ENCODE data around the gene CCL1.
"Not testable (repeated sequence)": the region's sequence is repeated elsewhere in the genome, so short reads cannot be mapped to it uniquely, and the experiment has no call there.

Gene CCL1

DNA sequence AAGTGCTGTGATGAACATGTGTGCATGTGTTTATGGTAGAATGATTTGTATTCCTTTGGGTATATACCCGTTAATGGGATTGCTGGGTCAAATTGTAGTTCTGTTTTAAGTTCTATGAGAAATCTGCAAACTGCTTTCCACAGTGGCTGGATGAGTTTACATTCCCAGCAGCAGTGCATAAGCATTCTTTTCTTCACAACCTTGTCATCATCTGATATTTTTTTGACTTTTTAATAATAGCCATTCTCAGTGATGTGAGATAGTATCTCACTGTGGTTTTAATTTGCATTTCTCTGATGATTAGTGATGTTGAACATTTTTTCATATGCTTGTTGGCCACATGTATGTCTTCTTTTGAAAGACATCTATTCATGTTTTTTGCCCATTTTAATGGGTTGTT lies 25.3 kb downstream of the CCL1 start:
- ChIA-PET CTCF (interaction anchor here (1.1 to 3.3 kb wide), 2 partner anchors 23 to 137 kb away, joined by 5 to 27 read pairs; no protein-coding TSS in a partner anchor), POLR2A (no interaction called here)
- Histone ChIP-seq H3K36me3 (ENCODE audit: control insufficient read depth in 2 of 2, insufficient read depth in 1 of 2, low read length in 2 of 2) (no peaks in the 10 kb centered on the region), H3K4me1 (ENCODE audit: control insufficient read depth, insufficient read depth, low read length) (no peaks in the 10 kb centered on the region), H3K4me3 (ENCODE audit: low read depth, low read length) (no peak overlapping the region), H3K27ac (ENCODE audit: extremely low read depth, low read depth, low read length) (no peak overlapping the region), H3K9me3 (ENCODE audit: control insufficient read depth, insufficient read depth, low read depth, low read length) (no peaks in the 10 kb centered on the region)
- TF ChIP-seq ZNF626 (tag by site-specific recombination; IDR thresholded peaks at IDR 0.05): no peak
- TF ChIP-seq ZNF37A (tag by site-specific recombination; IDR thresholded peaks at IDR 0.05): no peak
- TF ChIP-seq, protein P1, sequence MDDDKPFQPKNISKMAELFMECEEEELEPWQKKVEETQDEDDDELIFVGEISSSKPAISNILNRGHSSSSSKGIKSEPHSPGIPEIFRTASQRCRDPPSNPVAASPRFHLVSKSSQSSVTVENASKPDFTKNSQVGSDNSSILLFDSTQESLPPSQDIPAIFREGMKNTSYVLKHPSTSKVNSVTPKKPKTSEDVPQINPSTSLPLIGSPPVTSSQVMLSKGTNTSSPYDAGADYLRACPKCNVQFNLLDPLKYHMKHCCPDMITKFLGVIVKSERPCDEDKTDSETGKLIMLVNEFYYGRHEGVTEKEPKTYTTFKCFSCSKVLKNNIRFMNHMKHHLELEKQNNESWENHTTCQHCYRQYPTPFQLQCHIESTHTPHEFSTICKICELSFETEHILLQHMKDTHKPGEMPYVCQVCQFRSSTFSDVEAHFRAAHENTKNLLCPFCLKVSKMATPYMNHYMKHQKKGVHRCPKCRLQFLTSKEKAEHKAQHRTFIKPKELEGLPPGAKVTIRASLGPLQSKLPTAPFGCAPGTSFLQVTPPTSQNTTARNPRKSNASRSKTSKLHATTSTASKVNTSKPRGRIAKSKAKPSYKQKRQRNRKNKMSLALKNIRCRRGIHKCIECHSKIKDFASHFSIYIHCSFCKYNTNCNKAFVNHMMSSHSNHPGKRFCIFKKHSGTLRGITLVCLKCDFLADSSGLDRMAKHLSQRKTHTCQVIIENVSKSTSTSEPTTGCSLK (tag by site-specific recombination; IDR thresholded peaks at IDR 0.05): no peak
- no peak for TF ChIP-seq ZSCAN16 (tag by site-specific recombination; IDR thresholded peaks at IDR 0.05)
- TF ChIP-seq, protein P2, sequence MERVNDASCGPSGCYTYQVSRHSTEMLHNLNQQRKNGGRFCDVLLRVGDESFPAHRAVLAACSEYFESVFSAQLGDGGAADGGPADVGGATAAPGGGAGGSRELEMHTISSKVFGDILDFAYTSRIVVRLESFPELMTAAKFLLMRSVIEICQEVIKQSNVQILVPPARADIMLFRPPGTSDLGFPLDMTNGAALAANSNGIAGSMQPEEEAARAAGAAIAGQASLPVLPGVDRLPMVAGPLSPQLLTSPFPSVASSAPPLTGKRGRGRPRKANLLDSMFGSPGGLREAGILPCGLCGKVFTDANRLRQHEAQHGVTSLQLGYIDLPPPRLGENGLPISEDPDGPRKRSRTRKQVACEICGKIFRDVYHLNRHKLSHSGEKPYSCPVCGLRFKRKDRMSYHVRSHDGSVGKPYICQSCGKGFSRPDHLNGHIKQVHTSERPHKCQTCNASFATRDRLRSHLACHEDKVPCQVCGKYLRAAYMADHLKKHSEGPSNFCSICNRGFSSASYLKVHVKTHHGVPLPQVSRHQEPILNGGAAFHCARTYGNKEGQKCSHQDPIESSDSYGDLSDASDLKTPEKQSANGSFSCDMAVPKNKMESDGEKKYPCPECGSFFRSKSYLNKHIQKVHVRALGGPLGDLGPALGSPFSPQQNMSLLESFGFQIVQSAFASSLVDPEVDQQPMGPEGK (tag by site-specific recombination; IDR thresholded peaks at IDR 0.05): no peak
- no peak for TF ChIP-seq YY2 (tag by site-specific recombination; IDR thresholded peaks at IDR 0.05)
- no peak for TF ChIP-seq ZNF416 (tag by site-specific recombination; IDR thresholded peaks at IDR 0.05)
- TF ChIP-seq ZBTB21 (tag by site-specific recombination; IDR thresholded peaks at IDR 0.05): no peak
- TF ChIP-seq ZNF394 (tag by site-specific recombination; IDR thresholded peaks at IDR 0.05; ENCODE audit: borderline replicate concordance): no peak
- no peak for TF ChIP-seq ZSCAN30 (tag by site-specific recombination; IDR thresholded peaks at IDR 0.05)
- no peak for TF ChIP-seq ZBTB1 (tag by site-specific recombination; IDR thresholded peaks at IDR 0.05)
- no peak for TF ChIP-seq ZNF521 (tag by site-specific recombination; IDR thresholded peaks at IDR 0.05)
- TF ChIP-seq HOXA7 (CRISPR knock-in tag; IDR thresholded peaks at IDR 0.05; ENCODE audit: borderline replicate concordance): no peak
- TF ChIP-seq, protein P3, sequence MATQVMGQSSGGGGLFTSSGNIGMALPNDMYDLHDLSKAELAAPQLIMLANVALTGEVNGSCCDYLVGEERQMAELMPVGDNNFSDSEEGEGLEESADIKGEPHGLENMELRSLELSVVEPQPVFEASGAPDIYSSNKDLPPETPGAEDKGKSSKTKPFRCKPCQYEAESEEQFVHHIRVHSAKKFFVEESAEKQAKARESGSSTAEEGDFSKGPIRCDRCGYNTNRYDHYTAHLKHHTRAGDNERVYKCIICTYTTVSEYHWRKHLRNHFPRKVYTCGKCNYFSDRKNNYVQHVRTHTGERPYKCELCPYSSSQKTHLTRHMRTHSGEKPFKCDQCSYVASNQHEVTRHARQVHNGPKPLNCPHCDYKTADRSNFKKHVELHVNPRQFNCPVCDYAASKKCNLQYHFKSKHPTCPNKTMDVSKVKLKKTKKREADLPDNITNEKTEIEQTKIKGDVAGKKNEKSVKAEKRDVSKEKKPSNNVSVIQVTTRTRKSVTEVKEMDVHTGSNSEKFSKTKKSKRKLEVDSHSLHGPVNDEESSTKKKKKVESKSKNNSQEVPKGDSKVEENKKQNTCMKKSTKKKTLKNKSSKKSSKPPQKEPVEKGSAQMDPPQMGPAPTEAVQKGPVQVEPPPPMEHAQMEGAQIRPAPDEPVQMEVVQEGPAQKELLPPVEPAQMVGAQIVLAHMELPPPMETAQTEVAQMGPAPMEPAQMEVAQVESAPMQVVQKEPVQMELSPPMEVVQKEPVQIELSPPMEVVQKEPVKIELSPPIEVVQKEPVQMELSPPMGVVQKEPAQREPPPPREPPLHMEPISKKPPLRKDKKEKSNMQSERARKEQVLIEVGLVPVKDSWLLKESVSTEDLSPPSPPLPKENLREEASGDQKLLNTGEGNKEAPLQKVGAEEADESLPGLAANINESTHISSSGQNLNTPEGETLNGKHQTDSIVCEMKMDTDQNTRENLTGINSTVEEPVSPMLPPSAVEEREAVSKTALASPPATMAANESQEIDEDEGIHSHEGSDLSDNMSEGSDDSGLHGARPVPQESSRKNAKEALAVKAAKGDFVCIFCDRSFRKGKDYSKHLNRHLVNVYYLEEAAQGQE (tag by site-specific recombination; IDR thresholded peaks at IDR 0.05): no peak
- TF ChIP-seq ZNF610 (tag by site-specific recombination; IDR thresholded peaks at IDR 0.05; ENCODE audit: borderline replicate concordance): no peak
- TF ChIP-seq MEIS1 (CRISPR knock-in tag; IDR thresholded peaks at IDR 0.05; ENCODE audit: borderline replicate concordance): no peak
- no peak for TF ChIP-seq ZBTB20 (tag by site-specific recombination; IDR thresholded peaks at IDR 0.05)

DNA sequence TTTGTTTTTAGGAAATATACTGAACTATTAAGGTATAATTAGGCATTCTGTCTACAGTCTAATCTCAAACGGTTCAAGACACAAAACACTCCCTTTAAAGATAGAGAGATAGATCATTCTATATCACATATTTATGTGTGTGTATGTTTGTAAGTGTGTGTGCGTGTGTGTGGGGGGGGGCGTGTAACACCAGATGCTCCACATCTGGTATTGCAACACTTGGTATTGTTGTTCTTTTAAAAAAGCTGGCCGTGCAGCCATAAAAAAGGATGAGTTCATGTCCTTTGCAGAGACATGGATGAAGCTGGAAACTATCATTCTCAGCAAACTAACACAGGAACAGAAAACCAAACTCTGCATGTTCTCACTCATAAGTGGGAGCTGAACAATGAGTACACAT lies 35.5 kb downstream of the CCL1 start:
- H3K4me1 ChIP-seq (ENCODE audit: control insufficient read depth, insufficient read depth, low read length); H3K9me3 ChIP-seq (ENCODE audit: control insufficient read depth, insufficient read depth, low read depth, low read length); H3K4me3 ChIP-seq (ENCODE audit: low read depth, low read length); H3K27ac ChIP-seq (ENCODE audit: extremely low read depth, low read depth, low read length); POLR2A ChIA-PET; H3K36me3 ChIP-seq (ENCODE audit: control insufficient read depth in 2 of 2, insufficient read depth in 1 of 2, low read length in 2 of 2): not testable (repeated sequence)
- CTCF ChIA-PET: interaction anchor here (1.1 to 3.9 kb wide), 3 partner anchors 34 to 156 kb away, joined by 3 to 21 read pairs (median 10); no protein-coding TSS in a partner anchor

All from HEK293 (cell line).